Gastrocnemius medialis (tissue), 4 donors: Measurements from ENCODE around the gene NECAP2.

Experiments used
- POLR2A ChIP-seq, 2 donors: fragments of 450-650 bp; IDR thresholded peaks; one replicate each; pipeline ENCODE4 v1.6.1; 2017; ENCODE audit warnings: antibody characterized with exemption in 2 of 2, mild to moderate bottlenecking in 2 of 2, moderate library complexity in 2 of 2
- TF ChIP-seq, protein P1 (sequence below), 5 experiments: fragments of 450-650 bp in 3 of 5; fragments of 200-600 bp in 2 of 5; sonication (generic) in 2 of 5; IDR thresholded peaks in 4 of 5; conservative IDR thresholded peaks in 1 of 5; 1 replicate in 4 of 5; 2 replicates in 1 of 5; pipeline ENCODE4 v1.5.1; 2016 to 2019; ENCODE audit warnings: antibody characterized with exemption in 5 of 5, mild to moderate bottlenecking in 3 of 5, moderate library complexity in 3 of 5

DNA sequence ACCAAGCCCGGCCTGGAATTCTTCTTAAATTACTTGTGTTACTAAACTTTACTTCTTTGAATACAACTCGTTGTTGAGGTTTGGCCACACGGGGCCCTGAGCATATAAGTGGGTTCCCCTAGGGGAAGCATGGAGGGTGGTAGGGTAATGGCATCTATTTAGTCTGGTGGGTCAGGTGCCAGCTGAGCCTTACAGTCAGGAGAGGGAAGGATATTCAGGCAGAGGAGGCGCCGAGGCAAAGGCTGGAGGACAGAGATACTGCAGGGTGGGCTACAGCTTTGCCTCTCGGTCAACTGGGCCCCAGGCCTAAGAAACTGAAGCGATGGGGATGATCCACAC lies 424 bp upstream of the NECAP2 start:
- TF ChIP-seq POLR2A (IDR thresholded peaks at IDR 0.05) = no peak
- TF ChIP-seq, protein P1, sequence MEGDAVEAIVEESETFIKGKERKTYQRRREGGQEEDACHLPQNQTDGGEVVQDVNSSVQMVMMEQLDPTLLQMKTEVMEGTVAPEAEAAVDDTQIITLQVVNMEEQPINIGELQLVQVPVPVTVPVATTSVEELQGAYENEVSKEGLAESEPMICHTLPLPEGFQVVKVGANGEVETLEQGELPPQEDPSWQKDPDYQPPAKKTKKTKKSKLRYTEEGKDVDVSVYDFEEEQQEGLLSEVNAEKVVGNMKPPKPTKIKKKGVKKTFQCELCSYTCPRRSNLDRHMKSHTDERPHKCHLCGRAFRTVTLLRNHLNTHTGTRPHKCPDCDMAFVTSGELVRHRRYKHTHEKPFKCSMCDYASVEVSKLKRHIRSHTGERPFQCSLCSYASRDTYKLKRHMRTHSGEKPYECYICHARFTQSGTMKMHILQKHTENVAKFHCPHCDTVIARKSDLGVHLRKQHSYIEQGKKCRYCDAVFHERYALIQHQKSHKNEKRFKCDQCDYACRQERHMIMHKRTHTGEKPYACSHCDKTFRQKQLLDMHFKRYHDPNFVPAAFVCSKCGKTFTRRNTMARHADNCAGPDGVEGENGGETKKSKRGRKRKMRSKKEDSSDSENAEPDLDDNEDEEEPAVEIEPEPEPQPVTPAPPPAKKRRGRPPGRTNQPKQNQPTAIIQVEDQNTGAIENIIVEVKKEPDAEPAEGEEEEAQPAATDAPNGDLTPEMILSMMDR (IDR thresholded peaks at IDR 0.05 in 4 of 5, conservative IDR thresholded peaks at IDR 0.05 in 1 of 5) = no peak
